ENCODE results near the gene HOOK2.
"Not testable (repeated sequence)": the region's sequence is repeated elsewhere in the genome, so short reads cannot be mapped to it uniquely, and the experiment has no call there.

HOOK2 gene

GRCh38 chr19:12774588-12775555 lies at the start of gene HOOK2:
Gene HOOK2 (minus strand): TSS chr19:12775552. CDS start chr19:12775449, 103 bp downstream.
- no peak for TF ChIP-seq CTCF (conservative IDR thresholded peaks at IDR 0.05; ENCODE audit: low read depth, low read length)
- peak within 1 kb of the TSS; percentile 76 for H3K4me3 ChIP-seq (ENCODE audit: low read length)
- DNase-seq (ENCODE audit: low read depth): no peak

GRCh38 chr19:12821761-12822160 lies 46.4 kb upstream of the HOOK2 start:
- H3K4me3 ChIP-seq (ENCODE audit: low read length): no peak overlapping the region
- DNase-seq (ENCODE audit: low read depth): no peak
- TF ChIP-seq CTCF (conservative IDR thresholded peaks at IDR 0.05; ENCODE audit: low read depth, low read length): no peak

- DNase-seq (ENCODE audit: low read depth); H3K4me3 ChIP-seq (ENCODE audit: low read length): not testable (repeated sequence)
These were observed 42.5 kb upstream of the HOOK2 start for GRCh38 chr19:12817810-12818209.

GRCh38 chr19:12817188-12817587 lies 41.8 kb upstream of the HOOK2 start:
- DNase-seq (ENCODE audit: low read depth); H3K4me3 ChIP-seq (ENCODE audit: low read length): not testable (repeated sequence)

- H3K4me3 ChIP-seq (ENCODE audit: low read length): no peak overlapping the region
- TF ChIP-seq CTCF (conservative IDR thresholded peaks at IDR 0.05; ENCODE audit: low read depth, low read length): no peak
- DNase-seq (ENCODE audit: low read depth): no peak
These were observed 39.7 kb upstream of the HOOK2 start for GRCh38 chr19:12815088-12815487.

GRCh38 chr19:12806242-12807081 lies 31.1 kb upstream of the HOOK2 start, which contains the start of gene RNASEH2A:
Gene RNASEH2A (plus strand): TSS chr19:12806584. CDS start chr19:12806674, 90 bp downstream.
- no peak for TF ChIP-seq CTCF (conservative IDR thresholded peaks at IDR 0.05; ENCODE audit: low read depth, low read length)
- peak within 1 kb of the TSS; percentile 70 for H3K4me3 ChIP-seq (ENCODE audit: low read length)
- DNase-seq (ENCODE audit: low read depth): no peak

- no peak overlapping the region for H3K4me3 ChIP-seq (ENCODE audit: low read length)
- no peak for TF ChIP-seq CTCF (conservative IDR thresholded peaks at IDR 0.05; ENCODE audit: low read depth, low read length)
These were observed 28.7 kb upstream of the HOOK2 start for GRCh38 chr19:12804051-12804450.

More at GRCh38 chr19:12804051-12804450, 28.7 kb upstream of the HOOK2 start:
- DNase-seq (ENCODE audit: low read depth): no peak
